Vagina (tissue), 2 donors: ENCODE data around the gene RASD1.

ENCODE experiments used
- POLR2A ChIP-seq, 2 donors: fragments of 450-650 bp; IDR thresholded peaks; one replicate each; pipeline ENCODE4 v1.6.1; 2017; ENCODE audit warnings: antibody characterized with exemption in 2 of 2, mild to moderate bottlenecking in 2 of 2, moderate library complexity in 2 of 2
- POLR2AphosphoS5 ChIP-seq, 2 donors: sonication (generic); formaldehyde crosslinking; IDR thresholded peaks; one replicate each; pipeline ENCODE4 v1.9.0; 2017; ENCODE audit warnings: antibody characterized with exemption in 2 of 2, mild to moderate bottlenecking in 2 of 2, low read depth in 1 of 2; ENCODE audit not compliant: insufficient read depth in 1 of 2
- TF ChIP-seq, protein P1 (sequence below), 3 experiments: fragments of 450-650 bp in 2 of 3; fragments of 200-600 bp in 1 of 3; sonication (generic) in 1 of 3; IDR thresholded peaks; one replicate each; pipeline ENCODE4 v1.5.1; 2017 to 2019; ENCODE audit warnings: antibody characterized with exemption in 3 of 3, mild to moderate bottlenecking in 2 of 3, moderate library complexity in 2 of 3

DNA sequence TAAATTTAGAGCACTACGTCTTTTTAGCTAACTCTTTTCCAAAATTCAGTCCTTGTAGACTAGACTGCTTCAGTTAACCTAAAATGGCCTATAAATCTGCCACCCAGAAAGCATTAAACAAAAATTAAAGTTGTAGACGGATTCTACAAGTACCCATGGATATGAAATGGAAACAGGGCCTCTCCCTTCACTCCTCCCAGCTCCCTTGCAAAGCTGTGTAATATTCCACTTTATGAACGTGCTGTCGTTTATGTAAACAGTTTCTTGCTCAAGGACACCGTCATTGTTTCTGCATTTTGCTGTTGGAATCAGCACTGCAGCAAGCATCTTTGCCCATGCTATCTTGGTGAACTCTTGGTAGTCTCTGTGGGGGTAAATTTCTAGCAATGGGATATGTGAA is 14.3 kb downstream of the RASD1 start:
- no peak for TF ChIP-seq POLR2A (IDR thresholded peaks at IDR 0.05)
- TF ChIP-seq, protein P1, sequence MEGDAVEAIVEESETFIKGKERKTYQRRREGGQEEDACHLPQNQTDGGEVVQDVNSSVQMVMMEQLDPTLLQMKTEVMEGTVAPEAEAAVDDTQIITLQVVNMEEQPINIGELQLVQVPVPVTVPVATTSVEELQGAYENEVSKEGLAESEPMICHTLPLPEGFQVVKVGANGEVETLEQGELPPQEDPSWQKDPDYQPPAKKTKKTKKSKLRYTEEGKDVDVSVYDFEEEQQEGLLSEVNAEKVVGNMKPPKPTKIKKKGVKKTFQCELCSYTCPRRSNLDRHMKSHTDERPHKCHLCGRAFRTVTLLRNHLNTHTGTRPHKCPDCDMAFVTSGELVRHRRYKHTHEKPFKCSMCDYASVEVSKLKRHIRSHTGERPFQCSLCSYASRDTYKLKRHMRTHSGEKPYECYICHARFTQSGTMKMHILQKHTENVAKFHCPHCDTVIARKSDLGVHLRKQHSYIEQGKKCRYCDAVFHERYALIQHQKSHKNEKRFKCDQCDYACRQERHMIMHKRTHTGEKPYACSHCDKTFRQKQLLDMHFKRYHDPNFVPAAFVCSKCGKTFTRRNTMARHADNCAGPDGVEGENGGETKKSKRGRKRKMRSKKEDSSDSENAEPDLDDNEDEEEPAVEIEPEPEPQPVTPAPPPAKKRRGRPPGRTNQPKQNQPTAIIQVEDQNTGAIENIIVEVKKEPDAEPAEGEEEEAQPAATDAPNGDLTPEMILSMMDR (IDR thresholded peaks at IDR 0.05): no peak
- no peak for TF ChIP-seq POLR2AphosphoS5 (IDR thresholded peaks at IDR 0.05; ENCODE audit: insufficient read depth in 1 of 2, low read depth in 1 of 2)
